ENCODE results near the gene SIRT2. TPM values are rescaled to one million over a fixed set of nuclear protein-coding genes. Genes with fewer than 3 reads are reported as not detected.
"Not testable (repeated sequence)": the region's sequence is repeated elsewhere in the genome, so short reads cannot be mapped to it uniquely, and the experiment has no call there.

The SIRT2 gene
- polyA plus RNA-seq, 1 donor = 104 TPM

DNA sequence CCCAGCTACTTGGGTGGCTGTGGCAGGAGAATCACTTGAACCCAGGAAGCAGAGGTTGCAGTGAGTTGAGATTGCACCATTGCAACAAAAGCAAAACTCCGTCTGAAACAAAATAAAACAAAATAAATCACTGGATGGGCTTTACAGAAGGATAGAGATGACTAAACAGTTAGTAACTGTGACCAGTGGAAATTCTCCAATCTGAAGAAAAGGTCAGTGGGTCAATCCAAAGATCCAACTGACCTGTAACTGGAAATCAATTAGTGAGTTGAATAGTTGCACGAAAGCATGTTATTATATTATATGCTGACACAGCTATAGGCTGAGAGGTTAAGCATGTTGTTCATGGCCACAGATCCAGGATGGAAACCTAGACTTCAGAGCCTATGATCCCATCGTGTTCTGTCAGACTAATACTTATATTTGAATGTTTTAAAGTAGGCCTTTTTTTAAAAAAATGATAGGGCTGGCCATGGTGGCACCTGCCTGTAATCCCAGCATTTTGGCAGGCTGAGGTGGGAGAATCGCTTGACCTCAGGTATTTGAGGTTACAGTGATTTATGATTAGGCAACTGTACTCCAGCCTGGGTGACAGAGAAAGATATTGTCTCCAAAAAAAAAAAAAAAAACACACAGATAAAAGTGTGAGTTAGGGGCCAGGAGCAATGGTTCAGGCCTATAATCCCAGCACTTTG lies 69.2 kb downstream of the SIRT2 start:
- DNase-seq (ENCODE audit: low read depth) = no peak

DNA sequence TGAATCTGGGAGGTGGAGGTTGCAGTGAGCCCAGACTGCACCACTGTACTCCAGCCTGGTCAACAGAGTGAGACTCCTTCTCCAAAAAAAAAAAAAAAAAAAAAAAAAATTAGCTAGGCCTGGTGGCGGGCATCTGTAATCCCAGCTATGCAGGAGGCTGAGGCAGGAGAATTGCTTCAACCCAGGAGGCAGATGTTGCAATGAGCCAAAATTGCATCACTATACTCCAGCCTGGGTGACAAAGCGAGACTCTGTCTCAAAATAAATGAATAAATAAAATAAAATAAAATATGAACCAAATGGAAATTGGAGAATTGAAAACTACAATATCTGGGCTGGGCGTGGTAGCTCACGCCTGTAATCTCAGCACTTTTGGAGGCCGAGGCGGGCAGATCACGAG lies 70.2 kb downstream of the SIRT2 start:
- not testable (repeated sequence) for DNase-seq (ENCODE audit: low read depth)

Other genes starting within 250 kb of the SIRT2 start
- 0.92 TPM for gene CAPN12, start 155.1 kb downstream of the SIRT2 start, polyA plus RNA-seq (ENCODE audit: insufficient read length)
- gene LGALS7, start 126.1 kb downstream of the SIRT2 start, polyA plus RNA-seq (ENCODE audit: insufficient read length) = 0.42 TPM
- not detected for gene LGALS7B, start 110.4 kb downstream of the SIRT2 start, polyA plus RNA-seq (ENCODE audit: insufficient read length)
- gene LGALS4, start 86.7 kb downstream of the SIRT2 start, polyA plus RNA-seq (ENCODE audit: insufficient read length) = 0.99 TPM
- gene ECH1, start 67.8 kb downstream of the SIRT2 start, polyA plus RNA-seq (ENCODE audit: insufficient read length) = 118 TPM
- 226 TPM for gene HNRNPL, start 49.6 kb downstream of the SIRT2 start, polyA plus RNA-seq (ENCODE audit: insufficient read length)
- gene RINL, start 21.3 kb downstream of the SIRT2 start, polyA plus RNA-seq (ENCODE audit: insufficient read length) = 9.6 TPM
- 9.6 TPM for gene NFKBIB, start 351 bp upstream of the SIRT2 start, polyA plus RNA-seq (ENCODE audit: insufficient read length)
- 5.9 TPM for gene CCER2, start 12.6 kb upstream of the SIRT2 start, polyA plus RNA-seq (ENCODE audit: insufficient read length)
- 24.1 TPM for gene SARS2, start 31.1 kb upstream of the SIRT2 start, polyA plus RNA-seq (ENCODE audit: insufficient read length)
- 18.5 TPM for gene MRPS12, start 31.3 kb upstream of the SIRT2 start, polyA plus RNA-seq (ENCODE audit: insufficient read length)
- gene FBXO17, start 76.1 kb upstream of the SIRT2 start, polyA plus RNA-seq (ENCODE audit: insufficient read length) = 30.9 TPM
- gene FBXO27, start 132.9 kb upstream of the SIRT2 start, polyA plus RNA-seq (ENCODE audit: insufficient read length) = 2.2 TPM
- gene ACP7, start 184.8 kb upstream of the SIRT2 start, polyA plus RNA-seq (ENCODE audit: insufficient read length) = 0.15 TPM
- 17.5 TPM for gene PAK4, start 226.2 kb upstream of the SIRT2 start, polyA plus RNA-seq (ENCODE audit: insufficient read length)

Data from forelimb muscle (tissue), 1 donor.